Measurements from ENCODE around the gene AFAP1L2. TPM values are rescaled to one million over a fixed set of nuclear protein-coding genes. Genes with fewer than 3 reads are reported as not detected.

AFAP1L2 gene
- total and polyA plus RNA-seq, 2 experiments from 2014 or later = 0.75 to 3.8 TPM

DNA sequence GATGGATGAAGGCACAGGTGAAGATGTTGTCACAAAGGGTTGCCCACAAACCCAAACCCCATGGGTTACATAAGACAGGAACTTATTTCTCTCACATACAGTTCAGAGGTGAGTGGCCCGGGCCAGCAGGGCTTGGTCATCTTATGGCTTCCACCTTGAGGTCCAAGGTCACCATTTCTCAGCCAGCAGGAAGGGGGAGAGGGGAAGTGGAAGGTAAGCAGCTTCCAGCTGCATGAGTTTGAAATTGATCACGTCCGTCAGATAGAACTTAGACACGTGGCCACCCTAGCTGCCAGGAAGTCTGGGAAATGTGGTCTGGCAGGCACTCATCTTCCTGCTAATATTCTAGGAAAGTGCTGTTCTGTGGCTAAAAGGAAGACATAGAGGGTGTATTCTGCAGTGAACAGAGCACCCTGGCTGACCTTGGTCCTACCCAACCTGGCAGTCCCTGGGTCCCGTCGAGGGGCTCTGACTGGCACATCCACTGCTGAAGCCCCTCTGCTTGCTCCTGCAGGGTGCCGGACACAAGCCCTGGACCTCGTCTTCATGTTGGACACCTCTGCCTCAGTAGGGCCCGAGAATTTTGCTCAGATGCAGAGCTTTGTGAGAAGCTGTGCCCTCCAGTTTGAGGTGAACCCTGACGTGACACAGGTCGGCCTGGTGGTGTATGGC is 115.7 kb downstream of the AFAP1L2 start:
- H3K36me3 ChIP-seq = no peaks in the 10 kb centered on the region
- H3K9me3 ChIP-seq (ENCODE audit: low read depth) = no peaks in the 10 kb centered on the region
- no peaks in the 10 kb centered on the region for H3K4me1 ChIP-seq (ENCODE audit: low read depth)
- no peak overlapping the region for H3K27ac ChIP-seq
- H3K4me3 ChIP-seq = no peak overlapping the region
- DNase-seq (ENCODE audit: low read depth in 1 of 2, low spot score in 1 of 2) = no peak
- TF ChIP-seq, protein P1, sequence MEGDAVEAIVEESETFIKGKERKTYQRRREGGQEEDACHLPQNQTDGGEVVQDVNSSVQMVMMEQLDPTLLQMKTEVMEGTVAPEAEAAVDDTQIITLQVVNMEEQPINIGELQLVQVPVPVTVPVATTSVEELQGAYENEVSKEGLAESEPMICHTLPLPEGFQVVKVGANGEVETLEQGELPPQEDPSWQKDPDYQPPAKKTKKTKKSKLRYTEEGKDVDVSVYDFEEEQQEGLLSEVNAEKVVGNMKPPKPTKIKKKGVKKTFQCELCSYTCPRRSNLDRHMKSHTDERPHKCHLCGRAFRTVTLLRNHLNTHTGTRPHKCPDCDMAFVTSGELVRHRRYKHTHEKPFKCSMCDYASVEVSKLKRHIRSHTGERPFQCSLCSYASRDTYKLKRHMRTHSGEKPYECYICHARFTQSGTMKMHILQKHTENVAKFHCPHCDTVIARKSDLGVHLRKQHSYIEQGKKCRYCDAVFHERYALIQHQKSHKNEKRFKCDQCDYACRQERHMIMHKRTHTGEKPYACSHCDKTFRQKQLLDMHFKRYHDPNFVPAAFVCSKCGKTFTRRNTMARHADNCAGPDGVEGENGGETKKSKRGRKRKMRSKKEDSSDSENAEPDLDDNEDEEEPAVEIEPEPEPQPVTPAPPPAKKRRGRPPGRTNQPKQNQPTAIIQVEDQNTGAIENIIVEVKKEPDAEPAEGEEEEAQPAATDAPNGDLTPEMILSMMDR (IDR thresholded peaks at IDR 0.05; ENCODE audit: low read depth, low read length) = no peak
- no peaks in the 10 kb centered on the region for H3K27me3 ChIP-seq

DNA sequence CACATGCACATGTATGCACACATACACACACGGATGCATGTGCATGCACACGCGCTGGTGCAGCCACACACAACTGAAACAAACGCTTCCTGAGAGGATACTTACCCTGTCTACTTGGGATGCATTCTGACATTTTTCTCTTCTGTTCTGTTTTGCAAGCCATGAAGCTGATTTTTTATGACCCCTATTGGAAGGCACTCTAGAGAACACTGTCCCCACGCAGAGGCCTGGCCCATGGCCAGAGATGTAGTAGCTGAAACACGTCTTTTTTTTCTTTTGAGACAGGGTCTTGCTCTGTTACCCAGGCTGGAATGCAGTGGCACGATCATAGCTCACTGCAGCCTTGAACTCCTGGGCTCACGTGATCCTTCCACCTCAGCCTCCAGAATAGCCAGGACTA is 117.4 kb downstream of the AFAP1L2 start:
- Histone ChIP-seq H3K4me3 (no peak overlapping the region), H3K4me1 (ENCODE audit: low read depth) (no peaks in the 10 kb centered on the region), H3K9me3 (ENCODE audit: low read depth) (no peaks in the 10 kb centered on the region), H3K27ac (no peak overlapping the region), H3K36me3 (no peaks in the 10 kb centered on the region), H3K27me3 (no peaks in the 10 kb centered on the region)
- TF ChIP-seq, protein P1 (IDR thresholded peaks at IDR 0.05; ENCODE audit: low read depth, low read length) = no peak
- DNase-seq (ENCODE audit: low read depth in 1 of 2, low spot score in 1 of 2) = no peak

DNA sequence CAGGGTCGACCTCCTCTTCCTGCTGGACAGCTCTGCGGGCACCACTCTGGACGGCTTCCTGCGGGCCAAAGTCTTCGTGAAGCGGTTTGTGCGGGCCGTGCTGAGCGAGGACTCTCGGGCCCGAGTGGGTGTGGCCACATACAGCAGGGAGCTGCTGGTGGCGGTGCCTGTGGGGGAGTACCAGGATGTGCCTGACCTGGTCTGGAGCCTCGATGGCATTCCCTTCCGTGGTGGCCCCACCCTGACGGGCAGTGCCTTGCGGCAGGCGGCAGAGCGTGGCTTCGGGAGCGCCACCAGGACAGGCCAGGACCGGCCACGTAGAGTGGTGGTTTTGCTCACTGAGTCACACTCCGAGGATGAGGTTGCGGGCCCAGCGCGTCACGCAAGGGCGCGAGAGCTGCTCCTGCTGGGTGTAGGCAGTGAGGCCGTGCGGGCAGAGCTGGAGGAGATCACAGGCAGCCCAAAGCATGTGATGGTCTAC is 118.3 kb downstream of the AFAP1L2 start:
- H3K27ac ChIP-seq = no peak overlapping the region
- H3K36me3 ChIP-seq = no peaks in the 10 kb centered on the region
- H3K4me3 ChIP-seq = no peak overlapping the region
- H3K27me3 ChIP-seq = no peaks in the 10 kb centered on the region
- TF ChIP-seq, protein P1 (IDR thresholded peaks at IDR 0.05; ENCODE audit: low read depth, low read length) = no peak
- no peak for DNase-seq (ENCODE audit: low read depth in 1 of 2, low spot score in 1 of 2)
- no peaks in the 10 kb centered on the region for H3K4me1 ChIP-seq (ENCODE audit: low read depth)
- no peaks in the 10 kb centered on the region for H3K9me3 ChIP-seq (ENCODE audit: low read depth)

DNA sequence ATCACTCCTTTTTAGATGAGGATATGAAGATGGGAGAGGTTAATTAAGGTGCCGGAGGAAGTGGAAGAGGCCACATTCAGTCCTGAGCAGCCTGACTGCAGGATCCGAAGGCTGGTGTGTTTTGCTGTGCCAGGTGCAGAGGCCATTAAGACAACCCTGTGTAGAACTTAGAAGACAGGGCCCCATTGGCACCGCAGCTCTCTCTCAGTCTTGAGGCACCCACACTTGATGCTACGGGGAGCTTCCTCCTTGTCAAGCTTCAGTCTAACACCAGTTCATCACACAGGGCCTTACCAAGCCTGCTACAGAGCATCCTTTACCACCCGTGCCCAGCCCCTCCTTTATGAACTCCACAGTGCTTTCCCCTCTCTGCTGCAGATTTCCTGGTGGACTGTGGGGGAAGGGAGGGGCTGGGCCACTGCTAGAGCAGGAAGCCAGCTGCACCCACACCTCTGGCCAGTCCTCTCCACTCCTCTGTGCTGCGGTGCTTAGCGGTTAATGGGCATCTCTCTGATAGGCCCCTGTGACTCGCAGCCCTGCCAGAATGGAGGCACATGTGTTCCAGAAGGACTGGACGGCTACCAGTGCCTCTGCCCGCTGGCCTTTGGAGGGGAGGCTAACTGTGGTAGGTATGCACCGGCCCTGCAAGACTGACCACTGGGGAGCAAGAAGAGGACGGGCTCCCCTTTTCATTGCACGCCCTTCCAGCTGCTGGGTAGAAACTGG is 119.8 kb downstream of the AFAP1L2 start:
- DNase-seq (ENCODE audit: low read depth in 1 of 2, low spot score in 1 of 2) = no peak
- Histone ChIP-seq H3K4me3 (no peak overlapping the region), H3K27me3 (no peaks in the 10 kb centered on the region), H3K4me1 (ENCODE audit: low read depth) (no peaks in the 10 kb centered on the region), H3K27ac (no peak overlapping the region), H3K36me3 (no peaks in the 10 kb centered on the region), H3K9me3 (ENCODE audit: low read depth) (no peaks in the 10 kb centered on the region)
- TF ChIP-seq, protein P1 (IDR thresholded peaks at IDR 0.05; ENCODE audit: low read depth, low read length) = no peak

DNA sequence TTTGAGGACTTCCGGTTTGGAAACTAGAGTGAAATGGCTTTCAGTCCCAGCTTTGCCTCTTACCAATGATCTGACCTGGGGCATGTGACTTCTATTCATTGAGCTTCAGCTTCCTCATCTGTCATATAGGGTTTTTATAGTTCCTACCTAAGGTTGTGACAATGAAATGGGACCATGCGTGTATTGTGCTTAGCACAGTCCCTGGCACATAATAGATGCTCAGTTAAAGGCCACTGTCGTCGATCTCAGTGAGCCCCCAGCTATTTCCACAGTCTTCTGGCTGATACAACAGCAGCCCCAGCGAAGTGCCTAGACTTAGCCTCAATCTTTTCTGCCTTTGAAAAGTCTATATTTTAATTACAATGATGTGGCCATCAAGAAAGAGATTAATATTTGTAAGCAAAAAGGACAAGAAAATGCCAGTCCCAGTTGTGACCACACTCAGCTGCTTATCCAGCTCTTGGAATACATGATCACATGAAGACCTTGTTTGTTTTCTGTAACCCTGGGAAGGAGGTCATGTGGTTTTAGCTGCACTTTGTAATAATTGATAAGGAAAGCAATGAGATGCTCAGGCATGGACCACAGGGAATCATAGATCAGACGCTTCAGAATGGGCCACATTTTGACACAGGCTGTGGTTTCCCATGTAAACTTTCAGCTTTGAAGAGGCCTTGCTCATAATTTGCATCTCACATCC is 120.6 kb downstream of the AFAP1L2 start:
- H3K9me3 ChIP-seq (ENCODE audit: low read depth) = no peaks in the 10 kb centered on the region
- no peak for DNase-seq (ENCODE audit: low read depth in 1 of 2, low spot score in 1 of 2)
- H3K27ac ChIP-seq = no peak overlapping the region
- no peaks in the 10 kb centered on the region for H3K36me3 ChIP-seq
- TF ChIP-seq, protein P1 (IDR thresholded peaks at IDR 0.05; ENCODE audit: low read depth, low read length) = no peak
- no peaks in the 10 kb centered on the region for H3K4me1 ChIP-seq (ENCODE audit: low read depth)
- H3K27me3 ChIP-seq = no peaks in the 10 kb centered on the region
- no peak overlapping the region for H3K4me3 ChIP-seq

Measured in cardiac muscle cell (in vitro differentiated cells and primary cell).